Glutamatergic neuron (in vitro differentiated cells): ENCODE results near the gene TIMP4. TPM values are rescaled to one million over a fixed set of nuclear protein-coding genes. Genes with fewer than 3 reads are reported as not detected.

Experiments used
- DNase-seq: peaks from one replicate; pipeline ENCODE4 v3.0.0; 2022
- H3K27ac Mint-ChIP-seq: one replicate; pipeline ENCODE4 v1.8.0; 2020; ENCODE audit warnings: mild to moderate bottlenecking, mixed read lengths, inconsistent platforms; ENCODE audit not compliant: unreplicated experiment
- H3K27me3 Mint-ChIP-seq: one replicate; pipeline ENCODE4 v1.8.0; 2020; ENCODE audit warnings: mild to moderate bottlenecking, moderate library complexity, mixed read lengths, inconsistent platforms; ENCODE audit not compliant: unreplicated experiment
- H3K36me3 Mint-ChIP-seq: one replicate; pipeline ENCODE4 v1.8.0; 2020; ENCODE audit warnings: mild to moderate bottlenecking, mixed read lengths, inconsistent platforms; ENCODE audit not compliant: unreplicated experiment
- H3K4me1 Mint-ChIP-seq: one replicate; pipeline ENCODE4 v1.8.0; 2020; ENCODE audit warnings: mild to moderate bottlenecking, low read depth, mixed read lengths, inconsistent platforms; ENCODE audit not compliant: unreplicated experiment
- H3K4me3 Mint-ChIP-seq: one replicate; pipeline ENCODE4 v1.8.0; 2020; ENCODE audit warnings: mild to moderate bottlenecking, mixed read lengths, inconsistent platforms; ENCODE audit not compliant: unreplicated experiment
- H3K9me3 Mint-ChIP-seq: one replicate; pipeline ENCODE4 v1.8.0; 2020; ENCODE audit warnings: mild to moderate bottlenecking, moderate library complexity, mixed read lengths, inconsistent platforms; ENCODE audit not compliant: unreplicated experiment
- total RNA-seq: library from RNA; stranded (reverse); fragmentation: NEBNext Ultra II Directional; extraction: Animal tissue kit (Norgen Biotek cat#: 25700); gene quantifications from one replicate; pipeline ENCODE4 v1.2.1, GENCODE V29; 2021; ENCODE audit not compliant: unreplicated experiment
- TF ChIP-seq, protein P1 (sequence below): fragments of 200-600 bp; sonication (generic); IDR thresholded peaks from one replicate; pipeline ENCODE4 v1.5.0; 2021; ENCODE audit not compliant: partially characterized antibody, unreplicated experiment

TIMP4 gene
- total RNA-seq, 1 donor from 2014 or later = not detected

DNA sequence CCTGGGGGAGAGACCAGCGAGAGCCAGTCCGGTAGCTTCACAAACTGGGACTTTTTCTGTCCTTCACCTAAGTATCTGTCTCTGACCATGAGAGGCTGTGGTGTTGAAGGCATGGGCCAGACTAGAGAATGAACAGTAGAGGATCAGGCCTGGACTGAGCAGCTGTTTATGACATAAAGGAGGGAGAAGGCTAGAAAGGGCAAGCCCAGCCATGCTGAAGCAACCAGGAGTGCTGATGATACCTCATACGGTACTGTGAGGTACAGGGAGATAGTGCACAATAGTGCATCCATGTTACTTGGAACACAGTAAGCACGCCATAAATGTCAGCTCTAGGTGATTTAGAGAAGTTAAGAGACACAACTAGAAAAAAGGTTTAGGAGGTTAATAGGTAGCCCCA lies 22.6 kb upstream of the TIMP4 start:
- Mint-ChIP-seq H3K4me3 (no peak overlapping the region), H3K4me1 (no peaks in the 10 kb centered on the region), H3K36me3 (no peaks in the 10 kb centered on the region), H3K27me3 (peaks cover 2% of the 10 kb centered on the region), H3K9me3 (no peaks in the 10 kb centered on the region), H3K27ac (no peak overlapping the region)
- TF ChIP-seq, protein P1, sequence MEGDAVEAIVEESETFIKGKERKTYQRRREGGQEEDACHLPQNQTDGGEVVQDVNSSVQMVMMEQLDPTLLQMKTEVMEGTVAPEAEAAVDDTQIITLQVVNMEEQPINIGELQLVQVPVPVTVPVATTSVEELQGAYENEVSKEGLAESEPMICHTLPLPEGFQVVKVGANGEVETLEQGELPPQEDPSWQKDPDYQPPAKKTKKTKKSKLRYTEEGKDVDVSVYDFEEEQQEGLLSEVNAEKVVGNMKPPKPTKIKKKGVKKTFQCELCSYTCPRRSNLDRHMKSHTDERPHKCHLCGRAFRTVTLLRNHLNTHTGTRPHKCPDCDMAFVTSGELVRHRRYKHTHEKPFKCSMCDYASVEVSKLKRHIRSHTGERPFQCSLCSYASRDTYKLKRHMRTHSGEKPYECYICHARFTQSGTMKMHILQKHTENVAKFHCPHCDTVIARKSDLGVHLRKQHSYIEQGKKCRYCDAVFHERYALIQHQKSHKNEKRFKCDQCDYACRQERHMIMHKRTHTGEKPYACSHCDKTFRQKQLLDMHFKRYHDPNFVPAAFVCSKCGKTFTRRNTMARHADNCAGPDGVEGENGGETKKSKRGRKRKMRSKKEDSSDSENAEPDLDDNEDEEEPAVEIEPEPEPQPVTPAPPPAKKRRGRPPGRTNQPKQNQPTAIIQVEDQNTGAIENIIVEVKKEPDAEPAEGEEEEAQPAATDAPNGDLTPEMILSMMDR = no peak
- no peak for DNase-seq

DNA sequence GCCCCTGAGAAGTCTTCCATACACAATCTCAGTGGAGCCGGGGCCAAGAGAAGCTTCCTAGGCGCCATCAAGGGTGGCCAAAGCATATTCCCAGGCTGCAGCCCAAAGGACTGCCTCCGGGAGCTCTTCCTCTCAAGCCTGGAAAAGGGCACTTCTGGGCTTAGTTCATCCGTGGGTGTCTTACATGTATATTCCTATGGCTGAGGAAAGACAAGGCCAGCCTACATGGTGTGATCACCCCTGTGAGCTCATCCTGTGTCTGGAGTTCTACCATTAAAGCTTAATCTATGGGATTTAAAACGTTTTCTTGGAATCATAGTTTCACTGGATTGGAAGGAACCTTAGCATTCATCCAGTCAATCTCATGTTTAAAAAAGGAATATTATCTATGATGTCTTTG lies 21.9 kb upstream of the TIMP4 start:
- peaks cover 2% of the 10 kb centered on the region for H3K27me3 Mint-ChIP-seq
- TF ChIP-seq, protein P1 = no peak
- no peak overlapping the region for H3K4me3 Mint-ChIP-seq
- no peak overlapping the region for H3K27ac Mint-ChIP-seq
- DNase-seq = no peak
- no peaks in the 10 kb centered on the region for H3K9me3 Mint-ChIP-seq
- no peaks in the 10 kb centered on the region for H3K4me1 Mint-ChIP-seq
- no peaks in the 10 kb centered on the region for H3K36me3 Mint-ChIP-seq

DNA sequence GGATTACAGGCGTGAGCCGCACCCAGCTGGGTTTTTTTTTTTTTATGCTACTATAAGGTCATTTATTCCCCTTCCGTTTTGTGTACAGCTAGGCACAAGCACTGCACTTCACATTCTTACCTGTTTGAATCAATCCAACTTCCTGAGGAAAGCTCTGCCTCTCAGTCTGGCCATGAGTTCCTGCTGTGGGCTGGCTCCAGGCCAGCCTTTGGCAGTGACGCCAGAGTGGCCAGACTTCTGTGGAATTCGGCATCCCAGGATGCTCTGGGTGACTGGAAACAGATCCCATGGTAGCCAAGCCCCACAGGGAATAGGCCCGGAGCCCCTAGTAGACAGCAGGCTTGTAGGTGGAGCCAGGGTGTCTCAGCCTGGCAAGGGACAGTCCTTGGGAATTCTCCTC lies 21.5 kb upstream of the TIMP4 start:
- no peaks in the 10 kb centered on the region for H3K9me3 Mint-ChIP-seq
- no peaks in the 10 kb centered on the region for H3K36me3 Mint-ChIP-seq
- TF ChIP-seq, protein P1 = no peak
- no peak overlapping the region for H3K4me3 Mint-ChIP-seq
- H3K27ac Mint-ChIP-seq = no peak overlapping the region
- H3K4me1 Mint-ChIP-seq = no peaks in the 10 kb centered on the region
- peaks cover 4% of the 10 kb centered on the region for H3K27me3 Mint-ChIP-seq
- DNase-seq = no peak

DNA sequence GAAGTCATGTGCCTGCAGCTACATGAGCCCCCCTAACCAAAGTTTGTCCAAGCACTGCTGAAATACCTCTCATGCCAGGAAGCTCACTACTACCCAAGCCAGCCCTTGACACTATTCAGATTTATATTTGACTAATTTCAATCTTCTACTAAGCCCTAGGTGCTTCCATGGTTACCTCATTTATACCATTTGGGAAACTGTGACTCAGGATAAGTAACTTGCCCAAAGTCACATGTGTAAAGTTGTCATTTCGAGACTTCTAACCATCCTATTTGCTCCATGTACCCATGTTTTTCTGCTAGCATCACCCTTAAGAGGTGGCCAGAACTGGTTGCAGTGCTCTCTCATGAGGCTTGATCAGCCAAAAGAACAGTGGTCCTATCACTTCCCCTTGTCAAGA lies 20.7 kb upstream of the TIMP4 start:
- Mint-ChIP-seq H3K36me3 (no peaks in the 10 kb centered on the region), H3K9me3 (no peaks in the 10 kb centered on the region), H3K4me1 (no peaks in the 10 kb centered on the region), H3K27me3 (peaks cover 6% of the 10 kb centered on the region), H3K4me3 (no peak overlapping the region), H3K27ac (no peak overlapping the region)
- no peak for DNase-seq
- TF ChIP-seq, protein P1 = no peak

DNA sequence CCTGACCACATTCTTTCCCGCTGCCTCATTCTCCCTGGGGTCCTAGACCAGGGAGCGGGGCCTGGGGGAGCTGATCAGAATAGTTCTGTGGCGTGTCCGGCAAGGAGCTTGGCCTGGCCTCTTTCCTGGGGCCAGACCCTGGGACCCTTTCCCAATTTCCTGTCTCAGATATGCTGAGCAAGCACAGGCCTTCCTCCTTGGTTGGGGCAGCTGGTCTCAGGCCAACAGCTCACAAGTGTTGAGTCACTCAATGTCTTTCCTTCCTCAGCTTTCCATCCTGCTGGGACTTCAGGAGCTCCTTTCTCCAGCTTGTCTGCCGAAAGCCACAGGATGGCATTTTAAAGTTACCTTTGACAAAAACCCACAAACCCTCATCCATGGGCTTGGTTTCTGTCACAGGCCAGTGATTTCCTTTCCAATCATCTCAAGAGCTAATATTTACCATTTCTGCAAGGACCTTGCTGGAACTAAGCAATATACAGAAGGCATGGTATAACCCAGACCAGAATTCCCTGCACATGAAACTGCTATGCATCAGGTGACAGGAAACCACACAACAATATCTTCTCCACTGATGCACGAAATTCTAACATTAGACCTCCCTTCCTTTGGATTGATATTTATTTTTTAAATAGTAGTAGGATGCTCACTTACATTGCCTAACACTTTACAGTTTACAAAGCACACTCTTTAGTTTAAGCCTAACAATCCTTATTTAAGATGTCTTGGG lies 19.5 kb upstream of the TIMP4 start:
- peaks cover 6% of the 10 kb centered on the region for H3K27me3 Mint-ChIP-seq
- TF ChIP-seq, protein P1 = no peak
- H3K9me3 Mint-ChIP-seq = no peaks in the 10 kb centered on the region
- no peak overlapping the region for H3K4me3 Mint-ChIP-seq
- peaks cover 8% of the 10 kb centered on the region for H3K36me3 Mint-ChIP-seq
- no peak for DNase-seq
- H3K27ac Mint-ChIP-seq = no peak overlapping the region
- H3K4me1 Mint-ChIP-seq = no peaks in the 10 kb centered on the region
